CD14-positive monocyte (primary cell): ENCODE results near the gene SLC38A5. TPM values are rescaled to one million over a fixed set of nuclear protein-coding genes. Genes with fewer than 3 reads are reported as not detected.
A peak's percentile ranks its signal among the peaks of the same experiment; 100 is the strongest.

Source experiments
- DNase-seq, 3 donors: peaks; one replicate each; pipeline ENCODE4 v3.0.0-alpha.2; 2011 to 2022
- H2AFZ ChIP-seq: 2 replicates; pipeline ENCODE4 v1.6.0; 2012; ENCODE audit warnings: mild to moderate bottlenecking, low read depth, low read length, inconsistent platforms; ENCODE audit not compliant: insufficient read depth, poor library complexity, severe bottlenecking
- H3K27ac ChIP-seq, 2 donors: 1 replicate in 1 of 2; 2 replicates in 1 of 2; pipeline ENCODE4 v1.5.1; 2012 to 2013; ENCODE audit warnings: low read length in 2 of 2, control low read depth in 1 of 2, inconsistent platforms in 1 of 2, low read depth in 1 of 2, mild to moderate bottlenecking in 1 of 2
- H3K27me3 ChIP-seq, 2 donors: one replicate each; pipeline versions ENCODE4 v1.6.0 to v1.6.1; 2011 to 2013; ENCODE audit warnings: low read length in 2 of 2; ENCODE audit not compliant: control insufficient read depth in 2 of 2, insufficient read depth in 2 of 2
- H3K36me3 ChIP-seq, 2 donors: replicated peaks in 1 of 2; 1 replicate in 1 of 2; 2 replicates in 1 of 2; pipeline versions ENCODE4 v1.5.1 to v1.6.1; 2012 to 2013; ENCODE audit warnings: low read length in 2 of 2, control low read depth in 1 of 2, inconsistent platforms in 1 of 2, mild to moderate bottlenecking in 1 of 2; ENCODE audit not compliant: insufficient read depth in 2 of 2, control insufficient read depth in 1 of 2
- H3K4me1 ChIP-seq, 2 donors: 1 replicate in 1 of 2; 2 replicates in 1 of 2; pipeline versions ENCODE4 v1.5.1 to v1.6.1; 2012 to 2013; ENCODE audit warnings: low read length in 2 of 2, control low read depth in 1 of 2, inconsistent platforms in 1 of 2, mild to moderate bottlenecking in 1 of 2, moderate library complexity in 1 of 2; ENCODE audit not compliant: insufficient read depth in 2 of 2, control insufficient read depth in 1 of 2
- H3K4me2 ChIP-seq: replicated peaks from 2 replicates; pipeline ENCODE3; 2012; ENCODE audit warnings: low read length, moderate library complexity, mild to moderate bottlenecking; ENCODE audit not compliant: poor library complexity, severe bottlenecking; ENCODE audit errors: extremely low read depth
- H3K4me3 ChIP-seq, 3 experiments: fragments of 200-600 bp in 1 of 3; sonication (generic) in 1 of 3; replicated peaks in 1 of 3; 1 replicate in 2 of 3; 2 replicates in 1 of 3; pipeline ENCODE4 v1.5.1; 2011 to 2013; ENCODE audit warnings: low read length in 3 of 3, mild to moderate bottlenecking in 3 of 3, control low read depth in 2 of 3, low read depth in 2 of 3, inconsistent platforms in 1 of 3, moderate library complexity in 1 of 3
- H3K79me2 ChIP-seq: 2 replicates; pipeline ENCODE4 v1.6.0; 2012; ENCODE audit warnings: mild to moderate bottlenecking, control low read depth, inconsistent platforms, low read length, moderate library complexity; ENCODE audit not compliant: insufficient read depth
- H3K9ac ChIP-seq: 2 replicates; pipeline ENCODE4 v1.6.0; 2017; ENCODE audit warnings: low read length, mild to moderate bottlenecking; ENCODE audit not compliant: insufficient read depth, poor library complexity, severe bottlenecking
- H3K9me3 ChIP-seq, 2 donors: replicated peaks in 1 of 2; 1 replicate in 1 of 2; 2 replicates in 1 of 2; pipeline versions ENCODE4 v1.5.1 to v1.6.1; 2012 to 2013; ENCODE audit warnings: low read length in 2 of 2, control low read depth in 1 of 2; ENCODE audit not compliant: control insufficient read depth in 1 of 2, insufficient read depth in 1 of 2
- H4K20me1 ChIP-seq: 2 replicates; pipeline ENCODE4 v1.6.0; 2012; ENCODE audit warnings: mild to moderate bottlenecking, low read length, control low read depth, moderate library complexity; ENCODE audit not compliant: insufficient read depth
- H3K27ac Mint-ChIP-seq, 7 donors: one replicate each; pipeline ENCODE4 v1.8.0; 2020; ENCODE audit warnings: mild to moderate bottlenecking in 7 of 7, mixed read lengths in 7 of 7, moderate library complexity in 6 of 7, inconsistent platforms in 2 of 7
- H3K27me3 Mint-ChIP-seq, 3 donors: one replicate each; pipeline ENCODE4 v1.8.0; 2021 to 2022; ENCODE audit warnings: low read depth in 3 of 3, mild to moderate bottlenecking in 3 of 3, mixed read lengths in 3 of 3, moderate library complexity in 3 of 3, inconsistent platforms in 1 of 3
- H3K36me3 Mint-ChIP-seq, 2 donors: one replicate each; pipeline ENCODE4 v1.8.0; 2020; ENCODE audit warnings: mixed read lengths in 2 of 2, inconsistent platforms in 1 of 2, mild to moderate bottlenecking in 1 of 2
- H3K4me1 Mint-ChIP-seq: one replicate; pipeline ENCODE4 v1.8.0; 2020; ENCODE audit warnings: mild to moderate bottlenecking, mixed read lengths
- H3K4me3 Mint-ChIP-seq, 2 donors: one replicate each; pipeline ENCODE4 v1.8.0; 2020; ENCODE audit warnings: mild to moderate bottlenecking in 2 of 2, mixed read lengths in 2 of 2, moderate library complexity in 1 of 2
- H3K9me3 Mint-ChIP-seq, 7 donors: one replicate each; pipeline ENCODE4 v1.8.0; 2020 to 2022; ENCODE audit warnings: mixed read lengths in 7 of 7, mild to moderate bottlenecking in 6 of 7, moderate library complexity in 6 of 7, inconsistent platforms in 2 of 7
- WGBS: methylation state at CpG from one replicate; pipeline ENCODE4 v1.1.5; 2013; ENCODE audit warnings: missing lambda C conversion rate; ENCODE audit not compliant: insufficient coverage; 5-methylcytosine and 5-hydroxymethylcytosine counted together
- intact Hi-C, 2 donors: fragments of 100-400 bp; cut with micrococcal nuclease; formaldehyde crosslinking; loops; one replicate each; pipeline versions ENCODE4 v1.15.0 to v1.15.1; 2023
- polyA plus RNA-seq, 3 donors: library from polyadenylated mRNA; depleted of rRNA in 1 of 3; unstranded in 2 of 3; stranded (reverse) in 1 of 3; fragments of 300-500 nt in 2 of 3; fragments of >200 nt in 1 of 3; fragmentation: Illumina TruSeq in 2 of 3; gene quantifications; 1 replicate in 2 of 3; 2 replicates in 1 of 3; pipeline ENCODE4 v1.2.3, GENCODE V29; 2012 to 2021
- TF ChIP-seq, protein P1 (sequence below): fragments of 200-600 bp; IDR thresholded peaks from one replicate; pipeline ENCODE4 v1.8.0; 2022; ENCODE audit warnings: antibody characterized with exemption, mild to moderate bottlenecking

Gene SLC38A5
- polyA plus RNA-seq, 3 donors = 0.60 to 0.94 (median 0.69) TPM

GRCh38 chrX:48478806-48479205 is 8.7 kb upstream of the SLC38A5 start:
- Mint-ChIP-seq H3K27ac (peak overlapping the region in 1 of 7 donors; percentile 83), H3K4me1 (peaks cover 19% of the 10 kb centered on the region), H3K36me3 (peaks cover 40 to 46% of the 10 kb centered on the region in 2 donors), H3K9me3 (peaks cover 0 to 11% (median 1%) of the 10 kb centered on the region in 7 donors), H3K27me3 (peaks cover 0 to 2% (median 2%) of the 10 kb centered on the region in 3 donors), H3K4me3 (no peak overlapping the region)
- intact Hi-C loops = loop anchor here in 1 of 2 donors (5.0 to 10.0 kb wide), 2 partner anchors 58 to 96 kb away; partner anchors contain the start of genes RBM3 and TBC1D25
- H3K4me1 ChIP-seq = peaks cover 8 to 24% of the 10 kb centered on the region in 2 donors
- peaks cover 22 to 43% of the 10 kb centered on the region in 2 donors for H3K36me3 ChIP-seq
- TF ChIP-seq, protein P1, sequence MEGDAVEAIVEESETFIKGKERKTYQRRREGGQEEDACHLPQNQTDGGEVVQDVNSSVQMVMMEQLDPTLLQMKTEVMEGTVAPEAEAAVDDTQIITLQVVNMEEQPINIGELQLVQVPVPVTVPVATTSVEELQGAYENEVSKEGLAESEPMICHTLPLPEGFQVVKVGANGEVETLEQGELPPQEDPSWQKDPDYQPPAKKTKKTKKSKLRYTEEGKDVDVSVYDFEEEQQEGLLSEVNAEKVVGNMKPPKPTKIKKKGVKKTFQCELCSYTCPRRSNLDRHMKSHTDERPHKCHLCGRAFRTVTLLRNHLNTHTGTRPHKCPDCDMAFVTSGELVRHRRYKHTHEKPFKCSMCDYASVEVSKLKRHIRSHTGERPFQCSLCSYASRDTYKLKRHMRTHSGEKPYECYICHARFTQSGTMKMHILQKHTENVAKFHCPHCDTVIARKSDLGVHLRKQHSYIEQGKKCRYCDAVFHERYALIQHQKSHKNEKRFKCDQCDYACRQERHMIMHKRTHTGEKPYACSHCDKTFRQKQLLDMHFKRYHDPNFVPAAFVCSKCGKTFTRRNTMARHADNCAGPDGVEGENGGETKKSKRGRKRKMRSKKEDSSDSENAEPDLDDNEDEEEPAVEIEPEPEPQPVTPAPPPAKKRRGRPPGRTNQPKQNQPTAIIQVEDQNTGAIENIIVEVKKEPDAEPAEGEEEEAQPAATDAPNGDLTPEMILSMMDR = no peak
- H3K4me3 ChIP-seq = no peak overlapping the region
- H3K9me3 ChIP-seq = no peaks in the 10 kb centered on the region
- no CpG with 5 or more reads among the region's 5 CpGs for WGBS
- no peak for DNase-seq
- H4K20me1 ChIP-seq = no peaks in the 10 kb centered on the region
- H3K4me2 ChIP-seq = no peak overlapping the region
- peaks cover 22% of the 10 kb centered on the region for H3K79me2 ChIP-seq
- H3K27me3 ChIP-seq = no peaks in the 10 kb centered on the region
- H3K27ac ChIP-seq = no peak overlapping the region
- no peak overlapping the region for H2AFZ ChIP-seq
- H3K9ac ChIP-seq = no peak overlapping the region

- H2AFZ ChIP-seq = no peak overlapping the region
- Mint-ChIP-seq H3K4me1 (peaks cover 19% of the 10 kb centered on the region), H3K9me3 (peaks cover 0 to 11% (median 1%) of the 10 kb centered on the region in 7 donors), H3K27me3 (peaks cover 0 to 4% (median 2%) of the 10 kb centered on the region in 3 donors), H3K36me3 (peaks cover 35 to 40% of the 10 kb centered on the region in 2 donors), H3K4me3 (no peak overlapping the region), H3K27ac (peak overlapping the region in 4 of 7 donors; percentile 12 to 96 (median 58))
- H3K9me3 ChIP-seq = no peaks in the 10 kb centered on the region
- H3K9ac ChIP-seq = no peak overlapping the region
- no peak overlapping the region for H3K4me2 ChIP-seq
- no peak overlapping the region for H3K27ac ChIP-seq
- no peaks in the 10 kb centered on the region for H3K27me3 ChIP-seq
- no peak overlapping the region for H3K4me3 ChIP-seq
- DNase-seq = no peak
- peaks cover 8 to 24% of the 10 kb centered on the region in 2 donors for H3K4me1 ChIP-seq
- peaks cover 19 to 38% of the 10 kb centered on the region in 2 donors for H3K36me3 ChIP-seq
- peaks cover 22% of the 10 kb centered on the region for H3K79me2 ChIP-seq
- no peaks in the 10 kb centered on the region for H4K20me1 ChIP-seq
- intact Hi-C loops = loop anchor here (2.0 to 10.0 kb wide), 3 partner anchors 31 to 97 kb away; partner anchors contain the start of genes PORCN (in 1 of the 2), RBM3 (in 1 of the 2) and TBC1D25 (in 1 of the 2)
- TF ChIP-seq, protein P1 = no peak
- 99% methylated on average over 10 of the region's 19 CpGs for whole genome bisulfite sequencing
Observed at GRCh38 chrX:48477960-48478755, 8.1 kb upstream of the SLC38A5 start.
